Measurements from ENCODE around the gene ANXA10. TPM values are rescaled to one million over a fixed set of nuclear protein-coding genes. Genes with fewer than 3 reads are reported as not detected.

ANXA10 gene
- total and polyA plus RNA-seq, 2 experiments from 2014 or later: not detected

DNA sequence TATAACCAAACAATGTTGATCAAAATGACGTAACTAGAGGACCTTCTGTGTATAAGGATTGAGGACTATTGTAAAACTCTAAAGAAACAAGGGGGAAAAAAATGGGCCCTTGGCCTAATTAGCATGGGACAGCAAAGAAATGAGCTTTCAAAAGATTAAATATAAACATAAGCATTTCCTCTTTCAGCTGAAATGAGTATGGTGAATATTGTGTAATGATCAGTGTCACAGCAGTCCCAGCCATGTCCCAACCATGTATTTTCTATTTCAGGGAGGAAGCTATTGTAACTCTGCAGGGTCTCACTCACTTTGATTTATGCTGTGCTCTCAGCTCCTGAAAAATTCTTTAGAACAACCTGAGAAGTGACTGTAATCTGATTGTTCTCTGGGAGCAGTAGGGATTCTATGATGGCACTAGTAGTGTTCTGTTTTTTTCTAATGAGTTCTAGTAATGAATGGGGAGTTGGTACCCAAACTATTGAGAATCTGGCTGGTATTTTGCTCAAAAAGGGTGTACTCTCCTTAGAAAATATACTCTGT lies 25.8 kb downstream of the ANXA10 start:
- TF ChIP-seq, protein P1, sequence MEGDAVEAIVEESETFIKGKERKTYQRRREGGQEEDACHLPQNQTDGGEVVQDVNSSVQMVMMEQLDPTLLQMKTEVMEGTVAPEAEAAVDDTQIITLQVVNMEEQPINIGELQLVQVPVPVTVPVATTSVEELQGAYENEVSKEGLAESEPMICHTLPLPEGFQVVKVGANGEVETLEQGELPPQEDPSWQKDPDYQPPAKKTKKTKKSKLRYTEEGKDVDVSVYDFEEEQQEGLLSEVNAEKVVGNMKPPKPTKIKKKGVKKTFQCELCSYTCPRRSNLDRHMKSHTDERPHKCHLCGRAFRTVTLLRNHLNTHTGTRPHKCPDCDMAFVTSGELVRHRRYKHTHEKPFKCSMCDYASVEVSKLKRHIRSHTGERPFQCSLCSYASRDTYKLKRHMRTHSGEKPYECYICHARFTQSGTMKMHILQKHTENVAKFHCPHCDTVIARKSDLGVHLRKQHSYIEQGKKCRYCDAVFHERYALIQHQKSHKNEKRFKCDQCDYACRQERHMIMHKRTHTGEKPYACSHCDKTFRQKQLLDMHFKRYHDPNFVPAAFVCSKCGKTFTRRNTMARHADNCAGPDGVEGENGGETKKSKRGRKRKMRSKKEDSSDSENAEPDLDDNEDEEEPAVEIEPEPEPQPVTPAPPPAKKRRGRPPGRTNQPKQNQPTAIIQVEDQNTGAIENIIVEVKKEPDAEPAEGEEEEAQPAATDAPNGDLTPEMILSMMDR (IDR thresholded peaks at IDR 0.05; ENCODE audit: low read depth, low read length): no peak
- DNase-seq (ENCODE audit: low read depth in 1 of 2, low spot score in 1 of 2): no peak
- Histone ChIP-seq H3K9me3 (ENCODE audit: low read depth) (no peaks in the 10 kb centered on the region), H3K27ac (no peak overlapping the region), H3K27me3 (no peaks in the 10 kb centered on the region), H3K4me1 (ENCODE audit: low read depth) (no peaks in the 10 kb centered on the region), H3K4me3 (no peak overlapping the region), H3K36me3 (no peaks in the 10 kb centered on the region)

DNA sequence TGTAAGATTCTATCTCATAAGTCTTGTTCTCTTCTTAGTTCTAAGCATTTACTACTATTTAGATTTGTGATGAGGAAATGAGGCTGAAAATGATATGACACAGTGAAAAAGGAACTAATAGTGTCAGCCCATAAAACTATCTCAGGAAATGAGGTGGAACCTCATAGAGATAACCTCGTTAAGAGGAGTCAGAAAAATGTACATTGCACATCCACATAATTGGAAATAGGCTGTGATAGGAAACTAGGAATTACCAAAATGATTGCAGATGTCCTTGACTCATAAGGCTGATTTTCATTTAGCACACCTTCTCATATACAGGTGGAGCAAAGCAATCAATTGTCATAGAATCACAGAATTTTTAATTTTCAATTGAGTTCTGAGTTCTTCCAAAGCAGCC lies 26.8 kb downstream of the ANXA10 start:
- Histone ChIP-seq H3K4me3 (no peak overlapping the region), H3K27me3 (no peaks in the 10 kb centered on the region), H3K4me1 (ENCODE audit: low read depth) (no peaks in the 10 kb centered on the region), H3K9me3 (ENCODE audit: low read depth) (no peaks in the 10 kb centered on the region), H3K36me3 (no peaks in the 10 kb centered on the region), H3K27ac (no peak overlapping the region)
- TF ChIP-seq, protein P1 (IDR thresholded peaks at IDR 0.05; ENCODE audit: low read depth, low read length): no peak
- no peak for DNase-seq (ENCODE audit: low read depth in 1 of 2, low spot score in 1 of 2)

DNA sequence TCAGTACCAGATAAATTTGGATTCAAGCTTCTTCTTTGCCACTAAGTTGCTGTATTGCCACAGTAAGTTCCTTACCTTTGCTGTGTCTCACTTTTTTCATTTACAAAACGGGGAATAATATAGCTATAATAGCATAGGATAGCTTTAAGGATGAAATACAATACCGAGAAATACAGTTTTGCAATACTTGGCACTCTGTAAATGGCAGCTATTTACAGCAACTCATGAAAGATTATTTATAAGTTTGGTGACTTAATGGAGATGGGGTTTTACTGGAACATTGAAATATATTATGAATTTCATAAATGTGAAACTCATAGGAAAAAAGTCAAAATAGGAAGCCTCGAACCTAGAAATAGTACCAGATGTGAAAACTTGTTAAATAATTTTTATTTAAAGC lies 27.6 kb downstream of the ANXA10 start:
- DNase-seq (ENCODE audit: low read depth in 1 of 2, low spot score in 1 of 2): peak in 1 of 2 donors; percentile 31
- TF ChIP-seq, protein P1 (IDR thresholded peaks at IDR 0.05; ENCODE audit: low read depth, low read length): no peak
- no peak overlapping the region for H3K27ac ChIP-seq
- no peaks in the 10 kb centered on the region for H3K9me3 ChIP-seq (ENCODE audit: low read depth)
- no peak overlapping the region for H3K4me3 ChIP-seq
- no peaks in the 10 kb centered on the region for H3K4me1 ChIP-seq (ENCODE audit: low read depth)
- H3K36me3 ChIP-seq: no peaks in the 10 kb centered on the region
- H3K27me3 ChIP-seq: no peaks in the 10 kb centered on the region

- no peak for DNase-seq (ENCODE audit: low read depth in 1 of 2, low spot score in 1 of 2)
- H3K4me3 ChIP-seq: no peak overlapping the region
- TF ChIP-seq, protein P1 (IDR thresholded peaks at IDR 0.05; ENCODE audit: low read depth, low read length): no peak
- H3K36me3 ChIP-seq: no peaks in the 10 kb centered on the region
- H3K27me3 ChIP-seq: no peaks in the 10 kb centered on the region
- H3K4me1 ChIP-seq (ENCODE audit: low read depth): no peaks in the 10 kb centered on the region
- H3K27ac ChIP-seq: no peak overlapping the region
- H3K9me3 ChIP-seq (ENCODE audit: low read depth): no peaks in the 10 kb centered on the region
These were observed 28.5 kb downstream of the ANXA10 start for GRCh38 chr4:168120811-168121210.

DNA sequence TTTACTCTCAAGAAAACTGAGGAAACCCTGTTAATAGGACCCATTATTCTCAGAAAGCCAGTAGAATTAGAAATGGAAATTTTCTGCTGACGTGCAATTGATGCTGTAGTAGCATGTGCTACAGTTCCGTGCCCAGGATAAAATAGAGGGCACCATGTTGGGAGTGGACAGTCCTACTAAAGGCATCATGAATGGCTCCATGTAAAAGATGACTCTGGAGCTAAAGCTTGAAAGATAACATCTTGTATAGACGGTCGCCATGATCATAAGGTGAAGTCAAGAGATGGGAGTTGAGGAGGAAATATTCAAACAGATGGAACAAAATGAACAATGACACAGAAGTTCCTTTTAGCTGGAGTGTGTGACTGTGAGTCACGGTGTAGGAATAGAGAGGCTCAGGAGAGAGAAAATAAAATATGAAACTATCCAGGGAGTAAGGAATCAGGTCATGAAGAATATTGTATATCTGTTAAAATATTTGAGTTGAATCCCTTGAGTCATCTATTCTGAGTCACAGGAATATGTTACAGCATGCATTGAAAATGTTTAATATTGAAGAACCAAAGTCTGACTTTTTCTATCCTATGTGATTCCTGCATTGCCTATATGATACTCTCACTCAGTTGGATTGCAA lies 31.8 kb downstream of the ANXA10 start:
- Histone ChIP-seq H3K27ac (no peak overlapping the region), H3K9me3 (ENCODE audit: low read depth) (no peaks in the 10 kb centered on the region), H3K4me1 (ENCODE audit: low read depth) (no peaks in the 10 kb centered on the region), H3K27me3 (no peaks in the 10 kb centered on the region), H3K4me3 (no peak overlapping the region), H3K36me3 (no peaks in the 10 kb centered on the region)
- DNase-seq (ENCODE audit: low read depth in 1 of 2, low spot score in 1 of 2): no peak
- TF ChIP-seq, protein P1 (IDR thresholded peaks at IDR 0.05; ENCODE audit: low read depth, low read length): no peak
